ENCODE data around the gene PLPPR3. TPM values are rescaled to one million over a fixed set of nuclear protein-coding genes. Genes with fewer than 3 reads are reported as not detected.

PLPPR3 gene
- total and polyA plus RNA-seq, 2 donors (not counting 1 experiment from before 2014, with no cell fraction given): 0.19 to 2.5 TPM

- H3K27ac ChIP-seq (ENCODE audit: insufficient read depth, low read length): no peak overlapping the region
- H3K36me3 ChIP-seq (ENCODE audit: control insufficient read depth, insufficient read depth, low read length): no peaks in the 10 kb centered on the region
- no peaks in the 10 kb centered on the region for H4K20me1 ChIP-seq (ENCODE audit: control insufficient read depth, extremely low read depth, insufficient read depth, low read length)
- DNase-seq (ENCODE audit: low read depth in 2 of 2): peak; percentile 37 to 56
- H2AFZ ChIP-seq (ENCODE audit: low read length): no peak overlapping the region
- H3K9ac ChIP-seq (ENCODE audit: insufficient read depth, low read length): no peak overlapping the region
- TF ChIP-seq EZH2 (IDR thresholded peaks at IDR 0.05; ENCODE audit: low read length, missing control alignments) (no peak), CTCF (conservative IDR thresholded peaks at IDR 0.05 in 1 of 2, IDR thresholded peaks at IDR 0.05 in 1 of 2; ENCODE audit: low read depth in 1 of 2, low read length in 2 of 2) (no peak)
- H3K9me3 ChIP-seq (ENCODE audit: control insufficient read depth, insufficient read depth, low read depth, low read length): no peaks in the 10 kb centered on the region
- no peak overlapping the region for H3K4me2 ChIP-seq (ENCODE audit: extremely low read depth, insufficient read depth, low read length)
- no peaks in the 10 kb centered on the region for H3K4me1 ChIP-seq (ENCODE audit: control insufficient read depth, extremely low read depth, insufficient read depth, low read length)
- H3K4me3 ChIP-seq (replicated peaks in 1 of 4; ENCODE audit: control extremely low read depth in 1 of 4, insufficient read depth in 1 of 4, low read depth in 3 of 4, low read length in 4 of 4): no peak overlapping the region
- no peaks in the 10 kb centered on the region for H3K27me3 ChIP-seq (ENCODE audit: control insufficient read depth, insufficient read depth, low read length)
- H3K79me2 ChIP-seq (ENCODE audit: control insufficient read depth, insufficient read depth, low read length): no peaks in the 10 kb centered on the region
Observed at GRCh38 chr19:862581-863314, 41.0 kb upstream of the PLPPR3 start.

DNA sequence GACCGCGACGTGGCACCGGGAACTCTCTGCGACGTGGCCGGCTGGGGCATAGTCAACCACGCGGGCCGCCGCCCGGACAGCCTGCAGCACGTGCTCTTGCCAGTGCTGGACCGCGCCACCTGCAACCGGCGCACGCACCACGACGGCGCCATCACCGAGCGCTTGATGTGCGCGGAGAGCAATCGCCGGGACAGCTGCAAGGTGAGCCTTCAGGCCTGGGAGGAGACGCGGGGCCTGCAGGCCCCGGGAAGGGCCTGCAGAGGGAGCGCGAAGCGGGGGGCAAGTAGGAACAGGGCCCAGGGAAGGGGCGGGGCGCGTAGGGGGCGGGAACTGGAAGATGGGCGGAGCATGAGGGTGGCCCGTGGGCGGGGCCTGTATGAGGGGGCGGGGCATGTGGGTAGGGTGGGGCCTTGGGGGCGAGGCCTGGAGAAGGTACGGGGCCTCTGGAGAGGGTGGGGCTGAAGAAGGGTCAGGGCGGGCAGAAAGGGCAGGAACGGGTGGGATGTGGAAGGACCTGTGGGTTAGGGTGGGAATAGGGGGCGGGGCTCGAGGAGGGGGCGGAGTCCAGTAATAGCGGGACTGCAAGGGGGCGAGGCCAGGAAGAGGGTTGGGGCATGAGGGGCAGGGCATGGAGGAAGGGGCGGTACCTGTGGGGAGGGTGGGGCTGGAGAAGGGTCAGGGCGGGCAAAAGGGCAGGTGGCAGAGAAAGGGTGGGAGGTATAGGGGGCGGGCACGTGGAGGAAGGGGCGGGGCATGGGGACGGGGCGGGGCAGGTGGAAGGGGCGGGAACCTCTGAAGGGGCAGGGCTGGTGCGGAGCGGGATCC is 40.2 kb upstream of the PLPPR3 start:
- Histone ChIP-seq H3K9me3 (ENCODE audit: control insufficient read depth, insufficient read depth, low read depth, low read length) (no peaks in the 10 kb centered on the region), H4K20me1 (ENCODE audit: control insufficient read depth, extremely low read depth, insufficient read depth, low read length) (no peaks in the 10 kb centered on the region), H3K27ac (ENCODE audit: insufficient read depth, low read length) (no peak overlapping the region), H3K4me1 (ENCODE audit: control insufficient read depth, extremely low read depth, insufficient read depth, low read length) (no peaks in the 10 kb centered on the region), H3K36me3 (ENCODE audit: control insufficient read depth, insufficient read depth, low read length) (no peaks in the 10 kb centered on the region), H3K4me3 (replicated peaks in 1 of 4; ENCODE audit: control extremely low read depth in 1 of 4, insufficient read depth in 1 of 4, low read depth in 3 of 4, low read length in 4 of 4) (no peak overlapping the region), H3K27me3 (ENCODE audit: control insufficient read depth, insufficient read depth, low read length) (no peaks in the 10 kb centered on the region), H3K4me2 (ENCODE audit: extremely low read depth, insufficient read depth, low read length) (no peak overlapping the region), H3K79me2 (ENCODE audit: control insufficient read depth, insufficient read depth, low read length) (no peaks in the 10 kb centered on the region), H2AFZ (ENCODE audit: low read length) (no peak overlapping the region), H3K9ac (ENCODE audit: insufficient read depth, low read length) (no peak overlapping the region)
- TF ChIP-seq CTCF (conservative IDR thresholded peaks at IDR 0.05 in 1 of 2, IDR thresholded peaks at IDR 0.05 in 1 of 2; ENCODE audit: low read depth in 1 of 2, low read length in 2 of 2) (no peak), EZH2 (IDR thresholded peaks at IDR 0.05; ENCODE audit: low read length, missing control alignments) (no peak)
- peak in 1 of 2 donors; percentile 34 for DNase-seq (ENCODE audit: low read depth in 2 of 2)

DNA sequence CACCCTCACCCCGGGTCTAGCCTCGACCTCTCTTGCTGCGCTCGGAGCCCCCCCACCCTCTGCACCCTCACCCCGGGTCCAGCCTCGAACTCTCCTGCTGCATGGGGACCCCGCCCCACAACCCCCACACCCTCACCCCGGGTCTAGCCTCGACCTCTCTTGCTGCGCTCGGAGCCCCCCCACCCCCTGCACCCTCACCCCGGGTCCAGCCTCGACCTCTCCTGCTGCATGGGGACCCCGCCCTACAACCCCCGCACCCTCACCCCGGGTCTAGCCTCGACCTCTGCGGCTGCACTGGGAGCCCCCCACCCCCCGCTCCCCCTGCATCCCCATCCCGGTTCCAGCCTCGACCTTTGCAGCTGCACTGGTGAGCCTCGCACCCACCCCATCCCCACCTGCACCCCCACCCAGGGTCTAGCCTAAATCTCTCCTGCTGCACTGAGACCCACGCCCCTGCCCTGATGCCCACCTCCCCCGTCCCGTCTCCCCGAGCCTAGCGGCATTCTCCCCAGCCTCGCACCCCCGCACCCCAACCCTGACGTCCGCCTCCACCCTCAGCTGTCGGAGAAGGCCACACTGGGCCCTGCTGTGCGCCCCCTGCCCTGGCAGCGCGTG is 39.5 kb upstream of the PLPPR3 start:
- H3K79me2 ChIP-seq (ENCODE audit: control insufficient read depth, insufficient read depth, low read length): no peaks in the 10 kb centered on the region
- H3K27ac ChIP-seq (ENCODE audit: insufficient read depth, low read length): no peak overlapping the region
- H3K36me3 ChIP-seq (ENCODE audit: control insufficient read depth, insufficient read depth, low read length): no peaks in the 10 kb centered on the region
- TF ChIP-seq CTCF (conservative IDR thresholded peaks at IDR 0.05 in 1 of 2, IDR thresholded peaks at IDR 0.05 in 1 of 2; ENCODE audit: low read depth in 1 of 2, low read length in 2 of 2) (no peak), EZH2 (IDR thresholded peaks at IDR 0.05; ENCODE audit: low read length, missing control alignments) (no peak)
- H3K4me1 ChIP-seq (ENCODE audit: control insufficient read depth, extremely low read depth, insufficient read depth, low read length): no peaks in the 10 kb centered on the region
- no peak overlapping the region for H3K4me3 ChIP-seq (replicated peaks in 1 of 4; ENCODE audit: control extremely low read depth in 1 of 4, insufficient read depth in 1 of 4, low read depth in 3 of 4, low read length in 4 of 4)
- H4K20me1 ChIP-seq (ENCODE audit: control insufficient read depth, extremely low read depth, insufficient read depth, low read length): no peaks in the 10 kb centered on the region
- no peaks in the 10 kb centered on the region for H3K27me3 ChIP-seq (ENCODE audit: control insufficient read depth, insufficient read depth, low read length)
- H3K9ac ChIP-seq (ENCODE audit: insufficient read depth, low read length): no peak overlapping the region
- H3K9me3 ChIP-seq (ENCODE audit: control insufficient read depth, insufficient read depth, low read depth, low read length): no peaks in the 10 kb centered on the region
- no peak overlapping the region for H2AFZ ChIP-seq (ENCODE audit: low read length)
- DNase-seq (ENCODE audit: low read depth in 2 of 2): no peak
- no peak overlapping the region for H3K4me2 ChIP-seq (ENCODE audit: extremely low read depth, insufficient read depth, low read length)
